C4-2B (cell line): ENCODE results near the gene PHLDB3.

ENCODE experiments used
- CTCF ChIP-seq: fragments of 450-650 bp; conservative IDR thresholded peaks from 2 replicates; pipeline ENCODE4 v1.5.1; 2017; ENCODE audit warnings: mild to moderate bottlenecking
- ZFX ChIP-seq: fragments of 450-650 bp; IDR thresholded peaks from 2 replicates; pipeline ENCODE4 v1.6.1; 2017

- no peak for TF ChIP-seq CTCF
- TF ChIP-seq ZFX = no peak
These were observed 24.5 kb downstream of the PHLDB3 start for GRCh38 chr19:43479961-43480561.
